ENCODE measurements around the gene ABTB2.

DNA sequence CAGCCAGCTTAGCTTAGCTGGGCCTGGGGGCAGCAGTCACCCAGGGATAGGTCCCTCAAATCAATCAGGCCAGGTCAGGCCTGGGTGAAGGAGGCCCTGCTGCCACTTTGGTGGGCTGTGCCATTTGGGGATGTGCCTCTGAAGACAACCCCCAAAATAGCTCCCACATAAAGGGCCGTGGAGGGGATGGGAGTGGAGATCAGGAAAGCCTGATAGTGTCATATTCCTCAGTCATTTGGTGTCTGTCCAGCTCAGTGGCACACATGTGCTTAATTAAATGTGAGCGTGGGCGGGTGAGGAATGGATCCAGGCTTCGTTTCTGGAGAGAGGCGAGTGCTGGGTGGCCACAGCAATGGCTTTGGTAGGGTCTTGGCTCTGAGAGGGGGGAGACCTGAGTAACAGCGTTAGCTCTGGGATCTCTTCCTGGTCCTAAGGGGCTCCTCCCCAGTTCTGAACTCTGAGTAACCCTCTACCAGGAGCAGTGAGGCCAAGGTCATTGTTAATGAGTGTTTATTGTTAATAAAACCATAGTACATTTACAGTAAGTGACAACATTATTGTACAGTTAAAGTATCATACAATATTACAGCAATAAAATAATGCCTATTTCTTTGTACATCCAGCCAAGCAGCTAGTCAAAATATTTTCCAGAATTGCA is 207.2 kb downstream of the ABTB2 start:
- TF ChIP-seq, protein P1, sequence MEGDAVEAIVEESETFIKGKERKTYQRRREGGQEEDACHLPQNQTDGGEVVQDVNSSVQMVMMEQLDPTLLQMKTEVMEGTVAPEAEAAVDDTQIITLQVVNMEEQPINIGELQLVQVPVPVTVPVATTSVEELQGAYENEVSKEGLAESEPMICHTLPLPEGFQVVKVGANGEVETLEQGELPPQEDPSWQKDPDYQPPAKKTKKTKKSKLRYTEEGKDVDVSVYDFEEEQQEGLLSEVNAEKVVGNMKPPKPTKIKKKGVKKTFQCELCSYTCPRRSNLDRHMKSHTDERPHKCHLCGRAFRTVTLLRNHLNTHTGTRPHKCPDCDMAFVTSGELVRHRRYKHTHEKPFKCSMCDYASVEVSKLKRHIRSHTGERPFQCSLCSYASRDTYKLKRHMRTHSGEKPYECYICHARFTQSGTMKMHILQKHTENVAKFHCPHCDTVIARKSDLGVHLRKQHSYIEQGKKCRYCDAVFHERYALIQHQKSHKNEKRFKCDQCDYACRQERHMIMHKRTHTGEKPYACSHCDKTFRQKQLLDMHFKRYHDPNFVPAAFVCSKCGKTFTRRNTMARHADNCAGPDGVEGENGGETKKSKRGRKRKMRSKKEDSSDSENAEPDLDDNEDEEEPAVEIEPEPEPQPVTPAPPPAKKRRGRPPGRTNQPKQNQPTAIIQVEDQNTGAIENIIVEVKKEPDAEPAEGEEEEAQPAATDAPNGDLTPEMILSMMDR (IDR thresholded peaks at IDR 0.05; ENCODE audit: poor library complexity) = no peak
- TF ChIP-seq EZH2 (IDR thresholded peaks at IDR 0.05; ENCODE audit: borderline replicate concordance) = no peak
